Mesendoderm (in vitro differentiated cells): ENCODE measurements around the gene GRHPR.

ENCODE experiments used
- DNase-seq: peaks from one replicate; pipeline ENCODE4 v3.0.0; 2013
- H2AK5ac ChIP-seq: 2 replicates; pipeline ENCODE4 v1.6.1; 2013; ENCODE audit warnings: low read length, inconsistent platforms
- H2BK120ac ChIP-seq: 2 replicates; pipeline ENCODE4 v1.6.1; 2013; ENCODE audit warnings: low read depth, mild to moderate bottlenecking, low read length, moderate library complexity, mixed read lengths
- H2BK15ac ChIP-seq: replicated peaks from 2 replicates; pipeline ENCODE4 v1.6.1; 2013; ENCODE audit warnings: low read depth, mild to moderate bottlenecking, moderate library complexity
- H2BK5ac ChIP-seq: 2 replicates; pipeline ENCODE4 v1.6.1; 2013; ENCODE audit warnings: low read length, inconsistent platforms
- H3K18ac ChIP-seq: 2 replicates; pipeline ENCODE4 v1.6.1; 2013; ENCODE audit warnings: mild to moderate bottlenecking, low read length, mixed read lengths
- H3K23ac ChIP-seq: one replicate; pipeline ENCODE4 v1.6.1; 2013; ENCODE audit warnings: low read length
- H3K27ac ChIP-seq: 2 replicates; pipeline ENCODE4 v1.5.1; 2013; ENCODE audit warnings: low read depth, mild to moderate bottlenecking, inconsistent platforms, low read length, moderate library complexity
- H3K27me3 ChIP-seq: 2 replicates; pipeline ENCODE4 v1.6.1; 2013; ENCODE audit warnings: low read length, control low read depth, mild to moderate bottlenecking, inconsistent platforms; ENCODE audit not compliant: insufficient read depth, poor library complexity
- H3K36me3 ChIP-seq: 2 replicates; pipeline ENCODE4 v1.6.1; 2013; ENCODE audit warnings: low read length, inconsistent platforms; ENCODE audit not compliant: control insufficient read depth, insufficient read depth
- H3K4ac ChIP-seq: one replicate; pipeline ENCODE4 v1.6.1; 2013; ENCODE audit warnings: low read depth, mild to moderate bottlenecking, low read length, moderate library complexity
- H3K4me1 ChIP-seq: 2 replicates; pipeline ENCODE4 v1.6.1; 2013; ENCODE audit warnings: low read depth, low read length, inconsistent platforms; ENCODE audit not compliant: control insufficient read depth
- H3K4me2 ChIP-seq: 2 replicates; pipeline ENCODE4 v1.6.1; 2013; ENCODE audit warnings: low read length
- H3K4me3 ChIP-seq: 2 replicates; pipeline ENCODE4 v1.5.1; 2013; ENCODE audit warnings: mild to moderate bottlenecking, low read length
- H3K56ac ChIP-seq: one replicate; pipeline ENCODE4 v1.6.1; 2013; ENCODE audit warnings: low read length
- H3K79me1 ChIP-seq: 2 replicates; pipeline ENCODE4 v1.6.1; 2013; ENCODE audit warnings: low read length, inconsistent platforms
- H3K79me2 ChIP-seq: 2 replicates; pipeline ENCODE4 v1.6.1; 2013; ENCODE audit warnings: mild to moderate bottlenecking, low read length; ENCODE audit not compliant: control insufficient read depth, insufficient read depth
- H3K9ac ChIP-seq: 2 replicates; pipeline ENCODE4 v1.6.1; 2013; ENCODE audit warnings: low read length, inconsistent platforms
- H4K5ac ChIP-seq: one replicate; pipeline ENCODE4 v1.6.1; 2013; ENCODE audit warnings: low read length
- H4K8ac ChIP-seq: one replicate; pipeline ENCODE4 v1.6.1; 2013; ENCODE audit warnings: low read depth, mild to moderate bottlenecking, control low read depth, low read length, moderate library complexity
- WGBS: extraction: QIAGEN DNeasy Blood & Tissue Kit; methylation state at CpG from one replicate; pipeline ENCODE4 v1.1.7; 2013; ENCODE audit warnings: low lambda C conversion rate, missing lambda C conversion rate; ENCODE audit not compliant: insufficient coverage; ENCODE audit errors: extremely low coverage; 5-methylcytosine and 5-hydroxymethylcytosine counted together

The GRHPR gene

GRCh38 chr9:37414503-37414943 lies 8.0 kb upstream of the GRHPR start:
- H3K4me1 ChIP-seq, result no peaks in the 10 kb centered on the region
- no peak overlapping the region for H4K8ac ChIP-seq
- no peak overlapping the region for H3K9ac ChIP-seq
- no peak overlapping the region for H3K27ac ChIP-seq
- H2BK120ac ChIP-seq, result no peak overlapping the region
- H3K79me2 ChIP-seq, result no peaks in the 10 kb centered on the region
- H3K18ac ChIP-seq, result no peak overlapping the region
- H2BK5ac ChIP-seq, result no peak overlapping the region
- H3K4me2 ChIP-seq, result no peak overlapping the region
- no peak for DNase-seq
- H4K5ac ChIP-seq, result no peak overlapping the region
- no peaks in the 10 kb centered on the region for H3K27me3 ChIP-seq
- no peak overlapping the region for H2BK15ac ChIP-seq
- no peak overlapping the region for H3K23ac ChIP-seq
- H3K4me3 ChIP-seq, result no peak overlapping the region
- no peak overlapping the region for H3K4ac ChIP-seq
- no peaks in the 10 kb centered on the region for H3K79me1 ChIP-seq
- no peaks in the 10 kb centered on the region for H3K36me3 ChIP-seq
- no CpG with 5 or more reads among the region's 10 CpGs for WGBS
- peak overlapping the region; percentile 40 for H3K56ac ChIP-seq
- H2AK5ac ChIP-seq, result no peak overlapping the region

- Histone ChIP-seq H3K27me3 (no peaks in the 10 kb centered on the region), H3K18ac (no peak overlapping the region), H2BK15ac (no peak overlapping the region), H3K36me3 (no peaks in the 10 kb centered on the region), H2BK5ac (no peak overlapping the region), H3K79me2 (no peaks in the 10 kb centered on the region), H3K4ac (no peak overlapping the region), H3K79me1 (no peaks in the 10 kb centered on the region), H3K4me2 (peak overlapping the region; percentile 6), H3K9ac (peak overlapping the region; percentile 31), H4K8ac (no peak overlapping the region), H2AK5ac (no peak overlapping the region), H2BK120ac (no peak overlapping the region), H3K4me1 (no peaks in the 10 kb centered on the region), H4K5ac (no peak overlapping the region), H3K23ac (no peak overlapping the region), H3K27ac (no peak overlapping the region), H3K56ac (peak overlapping the region; percentile 40), H3K4me3 (no peak overlapping the region)
- WGBS, result no CpG with 5 or more reads among the region's 22 CpGs
- DNase-seq, result peak; percentile 94
These were observed 7.3 kb upstream of the GRHPR start for GRCh38 chr9:37415011-37415719.

- Histone ChIP-seq H3K4me2 (no peak overlapping the region), H2BK5ac (no peak overlapping the region), H3K27ac (no peak overlapping the region), H3K4me1 (peaks cover 4% of the 10 kb centered on the region), H3K23ac (no peak overlapping the region), H3K56ac (no peak overlapping the region), H3K9ac (no peak overlapping the region), H3K79me1 (no peaks in the 10 kb centered on the region), H3K36me3 (no peaks in the 10 kb centered on the region), H3K4me3 (no peak overlapping the region), H4K8ac (no peak overlapping the region), H2BK120ac (no peak overlapping the region), H2AK5ac (no peak overlapping the region), H3K4ac (no peak overlapping the region), H3K79me2 (no peaks in the 10 kb centered on the region), H3K18ac (no peak overlapping the region), H4K5ac (no peak overlapping the region), H3K27me3 (no peaks in the 10 kb centered on the region), H2BK15ac (no peak overlapping the region)
- no peak for DNase-seq
- no CpG with 5 or more reads among the region's 9 CpGs for WGBS
These were observed 5.2 kb upstream of the GRHPR start for GRCh38 chr9:37417252-37417803.

GRCh38 chr9:37417857-37418618 lies 4.5 kb upstream of the GRHPR start:
- Histone ChIP-seq H3K18ac (no peak overlapping the region), H3K27me3 (no peaks in the 10 kb centered on the region), H3K9ac (no peak overlapping the region), H2BK15ac (no peak overlapping the region), H2AK5ac (no peak overlapping the region), H3K23ac (no peak overlapping the region), H3K36me3 (no peaks in the 10 kb centered on the region), H2BK5ac (no peak overlapping the region), H2BK120ac (no peak overlapping the region), H3K79me1 (no peaks in the 10 kb centered on the region), H3K4me3 (no peak overlapping the region), H3K4ac (no peak overlapping the region), H4K5ac (no peak overlapping the region), H3K4me2 (no peak overlapping the region), H4K8ac (no peak overlapping the region), H3K4me1 (peaks cover 4% of the 10 kb centered on the region), H3K56ac (no peak overlapping the region), H3K27ac (no peak overlapping the region), H3K79me2 (peaks cover 2% of the 10 kb centered on the region)
- WGBS, result no CpG with 5 or more reads among the region's 9 CpGs
- no peak for DNase-seq

- H2BK120ac ChIP-seq, result no peak overlapping the region
- WGBS, result no CpG with 5 or more reads among the region's 5 CpGs
- peaks cover 12% of the 10 kb centered on the region for H3K79me2 ChIP-seq
These were observed 3.3 kb upstream of the GRHPR start for GRCh38 chr9:37419204-37419603.

More at GRCh38 chr9:37419204-37419603, 3.3 kb upstream of the GRHPR start:
- no peak overlapping the region for H3K27ac ChIP-seq
- H3K36me3 ChIP-seq, result no peaks in the 10 kb centered on the region
- no peak overlapping the region for H3K4ac ChIP-seq
- H3K9ac ChIP-seq, result no peak overlapping the region
- H4K8ac ChIP-seq, result no peak overlapping the region
- no peak overlapping the region for H3K4me3 ChIP-seq
- H3K4me2 ChIP-seq, result no peak overlapping the region
- H2BK15ac ChIP-seq, result no peak overlapping the region
- DNase-seq, result no peak
- peaks cover 8% of the 10 kb centered on the region for H3K79me1 ChIP-seq
- no peaks in the 10 kb centered on the region for H3K27me3 ChIP-seq
- no peak overlapping the region for H4K5ac ChIP-seq
- H3K23ac ChIP-seq, result no peak overlapping the region
- peaks cover 7% of the 10 kb centered on the region for H3K4me1 ChIP-seq
- H3K18ac ChIP-seq, result no peak overlapping the region
- H3K56ac ChIP-seq, result no peak overlapping the region
- H2AK5ac ChIP-seq, result no peak overlapping the region
- H2BK5ac ChIP-seq, result no peak overlapping the region
